ENCODE results near the gene PAAF1.
A peak's percentile ranks its signal among the peaks of the same experiment; 100 is the strongest.

PAAF1 gene, protein sequence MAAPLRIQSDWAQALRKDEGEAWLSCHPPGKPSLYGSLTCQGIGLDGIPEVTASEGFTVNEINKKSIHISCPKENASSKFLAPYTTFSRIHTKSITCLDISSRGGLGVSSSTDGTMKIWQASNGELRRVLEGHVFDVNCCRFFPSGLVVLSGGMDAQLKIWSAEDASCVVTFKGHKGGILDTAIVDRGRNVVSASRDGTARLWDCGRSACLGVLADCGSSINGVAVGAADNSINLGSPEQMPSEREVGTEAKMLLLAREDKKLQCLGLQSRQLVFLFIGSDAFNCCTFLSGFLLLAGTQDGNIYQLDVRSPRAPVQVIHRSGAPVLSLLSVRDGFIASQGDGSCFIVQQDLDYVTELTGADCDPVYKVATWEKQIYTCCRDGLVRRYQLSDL

DNA sequence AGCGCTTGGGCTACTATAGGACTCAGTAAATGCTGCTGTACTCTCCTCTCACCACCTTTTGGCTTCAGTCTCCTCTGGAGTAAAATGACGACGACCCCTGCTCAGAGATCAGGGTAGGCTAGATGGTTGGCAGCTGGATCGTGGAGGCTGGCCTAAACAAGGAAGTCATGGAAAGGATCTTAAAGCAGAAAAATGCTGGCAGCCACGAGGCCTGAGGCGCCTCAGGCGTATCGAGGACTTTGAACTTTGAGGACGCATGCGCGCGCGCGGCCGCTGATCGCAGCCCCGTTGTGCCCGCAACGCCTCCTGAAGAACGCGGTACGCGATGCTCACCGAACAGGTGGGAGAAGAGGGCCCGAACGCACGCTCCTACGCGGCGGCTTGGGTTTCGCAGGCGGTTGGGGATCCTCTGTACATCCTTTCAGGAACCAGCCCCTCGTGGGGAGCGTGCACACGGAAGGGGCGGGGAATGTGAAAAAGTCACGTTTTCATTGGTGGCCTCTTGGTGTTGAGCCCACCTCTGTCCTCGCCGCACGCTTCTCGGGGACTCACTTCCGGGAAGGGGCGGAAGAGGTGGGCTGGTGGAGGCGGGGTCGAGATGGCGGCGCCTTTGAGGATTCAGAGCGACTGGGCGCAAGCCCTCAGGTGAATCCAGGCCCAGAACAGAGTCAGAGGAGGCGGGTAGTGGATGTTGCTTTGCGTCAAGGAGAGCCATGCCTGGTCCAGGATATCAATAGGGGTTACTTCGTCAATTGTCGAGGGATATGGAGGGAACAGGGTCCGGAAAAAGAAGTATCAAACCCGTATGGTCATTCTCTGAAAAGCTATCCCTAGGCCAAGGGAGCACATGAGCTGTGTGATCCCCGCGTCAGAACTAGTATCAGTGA is at the start of gene PAAF1, which contains the start of gene COA4:
PAAF1 (plus strand) TSS at position 576 of the 887 bp plus-strand sequence; CDS start at position 599, 23 bp downstream.
COA4 (minus strand) TSS at position 423 of the 887 bp plus-strand sequence. CDS start 3,468 bp downstream, outside the sequence.
- DNase-seq (ENCODE audit: low spot score): peak; percentile 96

DNA sequence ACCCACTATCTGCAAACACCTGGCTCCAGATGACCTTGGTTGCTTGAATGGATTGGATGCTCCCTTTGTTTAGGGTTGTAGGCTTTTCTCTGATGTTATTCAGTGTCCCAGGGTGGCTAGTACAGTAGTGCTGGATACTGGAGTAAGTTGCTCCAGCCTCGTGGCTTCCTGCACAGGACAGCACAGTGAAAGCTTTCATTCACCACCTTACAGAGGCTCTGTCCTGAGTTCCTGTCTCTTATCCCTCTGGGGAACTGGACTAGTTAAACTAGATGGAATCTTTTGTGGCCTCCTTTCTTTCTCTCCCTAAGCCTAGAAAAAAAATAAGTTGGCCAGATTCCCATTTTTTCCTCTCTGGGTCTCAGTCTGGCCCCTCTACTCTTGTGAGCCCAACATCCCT is 46.5 kb upstream of the PAAF1 start:
- DNase-seq (ENCODE audit: low spot score): no peak

DNA sequence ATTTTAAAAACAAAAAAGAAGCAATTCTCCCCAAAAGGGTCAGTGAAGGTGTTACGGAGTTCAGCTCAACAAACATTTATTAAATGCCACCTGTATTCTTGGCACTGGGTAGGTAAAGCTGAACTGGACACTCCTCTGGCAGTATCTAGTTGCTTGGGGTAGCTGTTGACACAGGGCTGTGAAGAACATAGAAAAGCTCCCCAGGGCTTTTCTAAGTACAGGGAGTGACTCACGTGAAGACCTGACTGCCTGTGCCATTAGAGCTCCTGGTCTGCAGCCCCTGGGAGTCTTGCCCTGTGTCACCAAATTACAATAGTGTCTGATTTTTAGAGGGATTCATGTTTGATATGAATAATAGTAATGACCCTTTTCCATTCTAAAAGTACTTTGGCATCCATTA is 43.7 kb upstream of the PAAF1 start:
- no peak for DNase-seq (ENCODE audit: low spot score)

DNA sequence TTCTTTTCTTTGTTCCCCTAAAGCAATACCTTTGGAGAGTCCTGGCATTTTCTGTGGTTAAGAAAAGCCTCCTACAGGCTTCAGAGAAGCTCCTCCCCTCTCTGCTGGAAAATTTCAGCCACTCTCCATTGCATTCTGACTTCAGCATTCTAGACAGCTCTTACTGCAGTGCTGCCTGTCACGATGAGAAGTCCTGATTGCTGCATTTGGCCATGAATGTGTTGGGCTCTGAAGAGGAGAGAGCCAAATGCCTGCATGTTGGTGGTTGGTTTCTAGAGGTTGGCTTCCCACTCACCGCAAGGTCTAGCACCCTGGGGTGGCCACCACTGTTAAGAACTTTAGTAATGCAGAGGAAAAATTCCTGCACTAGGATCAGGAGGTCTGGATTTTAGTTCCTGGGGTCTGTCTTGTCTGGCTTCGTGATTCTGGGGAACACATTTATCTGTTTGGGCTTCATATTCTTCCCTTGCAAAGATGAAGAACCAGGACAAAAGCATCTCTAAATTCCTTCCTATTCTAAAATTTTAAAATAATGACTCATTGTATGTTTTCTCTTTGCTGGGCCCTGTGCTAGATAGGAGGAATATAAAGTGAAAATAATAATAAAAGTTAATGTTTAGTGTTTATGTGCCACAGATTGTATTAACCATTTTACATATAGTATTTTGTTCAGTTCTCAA is 38.2 kb upstream of the PAAF1 start:
- DNase-seq (ENCODE audit: low spot score): no peak

DNA sequence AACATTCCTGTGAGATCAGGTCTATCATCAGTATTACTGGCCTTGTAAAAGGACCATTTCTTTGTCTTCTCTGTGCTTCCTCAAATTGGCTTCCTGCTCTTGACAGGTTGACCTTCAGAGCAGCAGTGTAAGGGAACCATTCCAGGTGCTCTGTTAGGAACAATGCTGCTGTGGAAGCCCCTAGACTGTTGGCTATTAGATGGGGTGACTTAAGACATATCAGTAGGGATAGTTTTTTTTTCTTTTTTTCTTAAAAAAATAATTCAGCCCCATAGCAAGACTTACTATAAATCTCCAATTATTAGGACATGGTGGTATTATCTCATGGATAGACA is 37.7 kb upstream of the PAAF1 start:
- no peak for DNase-seq (ENCODE audit: low spot score)

DNA sequence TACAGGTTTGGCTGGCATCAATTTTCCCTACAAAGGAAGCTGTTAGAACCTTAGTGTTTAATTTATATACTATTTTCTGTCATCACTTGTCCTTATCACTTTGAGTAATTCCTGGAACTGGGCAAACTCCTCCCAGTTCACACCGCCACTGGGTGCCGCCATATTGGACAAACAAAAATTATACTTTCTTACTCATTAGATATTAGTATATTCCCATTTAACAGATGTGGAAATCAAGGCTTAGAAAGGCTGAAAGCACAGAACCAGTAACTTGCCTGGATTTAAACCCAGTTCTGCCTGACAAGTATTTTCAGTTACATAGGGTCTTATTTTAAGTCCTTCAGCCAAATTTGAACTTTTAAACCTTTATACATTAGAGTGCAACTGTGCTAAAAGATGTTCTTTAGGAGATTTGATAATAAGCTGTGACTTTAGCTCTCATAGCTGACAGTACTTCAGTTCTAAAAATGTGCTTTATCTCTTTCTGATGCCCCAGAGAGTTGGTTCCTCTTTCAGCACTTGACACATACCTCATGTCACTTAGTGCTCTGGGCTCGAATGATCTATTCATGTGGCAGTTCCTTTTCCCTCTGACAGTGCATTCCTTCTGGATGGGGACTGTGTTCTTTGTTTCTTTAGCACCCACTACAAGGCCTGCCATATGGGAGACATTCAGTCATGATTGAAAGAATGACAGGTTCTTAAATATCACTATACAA is 25.6 kb upstream of the PAAF1 start:
- DNase-seq (ENCODE audit: low spot score): no peak

DNA sequence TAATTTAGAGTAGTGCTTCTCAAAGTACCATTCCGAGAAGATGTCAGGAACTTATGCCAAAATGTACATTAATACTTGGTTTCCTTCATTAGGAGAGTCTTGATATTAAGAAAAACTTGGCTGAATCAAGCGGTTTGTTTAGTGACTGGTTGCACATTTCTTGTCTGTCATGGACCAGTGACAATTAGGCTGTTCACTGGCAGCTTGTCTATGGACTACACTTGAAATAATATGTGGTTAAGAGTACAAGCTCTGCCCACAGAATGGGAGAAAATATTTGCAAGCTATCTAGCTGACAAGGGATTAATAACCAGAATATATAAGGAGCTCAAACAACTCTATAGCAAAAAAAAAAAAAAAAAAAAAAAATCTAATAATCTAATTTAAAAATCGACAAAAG is 24.8 kb upstream of the PAAF1 start:
- no peak for DNase-seq (ENCODE audit: low spot score)

DNA sequence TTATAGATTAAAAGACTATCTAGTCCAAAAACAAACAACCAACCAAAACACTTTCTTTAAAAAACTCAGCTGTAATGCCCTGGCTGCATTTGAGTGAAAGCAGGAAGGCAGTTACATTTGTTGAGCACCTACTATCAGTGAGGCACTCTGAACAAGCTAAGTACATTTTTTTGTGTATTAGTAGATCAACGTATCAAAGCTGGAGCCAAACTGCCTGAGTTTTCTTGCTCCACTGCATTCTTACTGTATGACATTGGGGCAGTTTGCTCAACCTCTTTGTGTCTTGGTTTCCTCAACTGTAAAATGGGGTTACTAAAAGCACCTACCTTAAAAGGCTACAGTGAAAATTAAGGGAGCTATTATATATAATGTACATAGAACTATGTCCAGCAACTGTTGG is 22.1 kb upstream of the PAAF1 start:
- DNase-seq (ENCODE audit: low spot score): no peak

DNA sequence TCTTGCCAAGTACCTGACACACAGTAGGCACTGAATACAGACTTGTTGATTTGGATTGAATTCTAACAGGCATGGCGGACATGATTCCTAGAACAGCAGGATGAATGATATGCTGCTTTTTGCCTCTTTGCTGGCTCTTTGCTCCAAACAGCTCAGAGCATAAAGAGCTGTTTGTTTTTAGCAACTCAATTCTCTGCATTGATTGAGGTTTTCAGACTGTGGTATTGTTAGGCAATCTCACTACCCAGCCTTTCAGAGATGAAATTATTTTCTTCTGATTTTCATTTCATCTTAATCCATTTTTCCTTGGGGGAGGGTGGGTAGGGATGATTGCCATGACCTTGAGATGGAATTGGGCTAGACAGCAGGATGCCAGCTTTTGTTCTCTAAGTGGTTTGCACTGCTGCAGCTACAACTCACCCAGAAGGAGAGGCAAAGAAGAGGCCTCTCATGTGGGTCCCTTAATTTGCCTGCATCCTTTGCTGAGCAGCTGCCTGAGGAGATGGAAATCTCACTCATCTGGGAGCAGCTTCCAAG is 20.7 kb upstream of the PAAF1 start:
- DNase-seq (ENCODE audit: low spot score): no peak

DNA sequence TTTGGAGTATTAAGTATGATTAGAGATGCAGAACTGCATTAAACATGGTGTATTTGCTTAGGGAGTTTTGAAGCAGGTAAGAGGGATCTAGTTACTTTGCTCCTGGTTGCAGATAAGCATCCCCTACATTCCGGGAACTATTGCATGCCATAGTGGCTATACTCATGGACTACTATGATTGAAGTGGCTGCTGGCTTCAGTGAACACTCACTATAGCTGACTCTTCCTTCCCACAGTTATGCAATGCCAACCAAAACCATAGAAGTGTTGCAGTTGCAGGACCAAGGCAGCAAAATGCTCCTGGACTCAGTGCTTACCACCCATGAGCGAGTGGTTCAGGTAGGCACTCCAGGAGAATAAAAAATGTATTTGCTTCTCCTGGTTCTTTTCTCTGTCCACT is 17.1 kb upstream of the PAAF1 start:
- no peak for DNase-seq (ENCODE audit: low spot score)

DNA sequence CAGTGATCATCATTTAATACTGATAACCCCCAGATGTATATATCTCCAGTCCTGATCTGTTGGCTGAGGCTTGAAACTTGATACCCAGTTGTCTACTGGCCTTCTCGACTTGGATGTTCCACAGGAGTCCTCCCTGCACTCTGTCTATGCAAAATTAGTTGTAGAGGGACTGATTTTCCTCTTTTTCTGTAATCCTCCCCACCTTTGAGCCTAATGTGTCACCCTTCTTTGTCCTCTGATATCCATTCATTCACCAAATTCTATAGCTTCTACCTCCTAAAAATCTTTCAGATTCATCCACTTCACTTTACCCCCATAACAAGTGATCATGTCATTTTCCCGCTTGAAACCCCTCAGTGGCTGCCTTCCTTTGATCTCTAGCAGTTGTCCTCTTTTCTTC is 16.6 kb upstream of the PAAF1 start:
- no peak for DNase-seq (ENCODE audit: low spot score)

DNA sequence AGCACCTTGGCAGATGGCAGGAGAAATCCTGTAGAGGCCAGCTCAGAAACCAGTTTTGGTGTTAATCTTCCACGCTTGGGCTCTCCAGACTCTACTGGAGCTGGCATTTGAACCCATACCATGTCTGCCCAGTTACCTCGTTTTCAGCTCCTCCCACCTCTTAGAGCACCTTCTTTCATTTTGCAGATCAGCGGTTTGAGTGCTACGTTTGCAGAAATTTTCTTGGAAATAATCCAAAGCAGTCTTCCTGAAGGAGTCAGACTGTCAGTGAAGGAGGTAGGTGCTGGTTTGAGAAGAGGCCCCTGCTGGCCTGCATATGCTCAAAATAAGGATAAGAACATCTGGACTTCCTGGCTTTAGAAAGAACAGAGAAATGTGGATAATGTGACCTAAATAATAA is 13.8 kb upstream of the PAAF1 start:
- DNase-seq (ENCODE audit: low spot score): no peak

DNA sequence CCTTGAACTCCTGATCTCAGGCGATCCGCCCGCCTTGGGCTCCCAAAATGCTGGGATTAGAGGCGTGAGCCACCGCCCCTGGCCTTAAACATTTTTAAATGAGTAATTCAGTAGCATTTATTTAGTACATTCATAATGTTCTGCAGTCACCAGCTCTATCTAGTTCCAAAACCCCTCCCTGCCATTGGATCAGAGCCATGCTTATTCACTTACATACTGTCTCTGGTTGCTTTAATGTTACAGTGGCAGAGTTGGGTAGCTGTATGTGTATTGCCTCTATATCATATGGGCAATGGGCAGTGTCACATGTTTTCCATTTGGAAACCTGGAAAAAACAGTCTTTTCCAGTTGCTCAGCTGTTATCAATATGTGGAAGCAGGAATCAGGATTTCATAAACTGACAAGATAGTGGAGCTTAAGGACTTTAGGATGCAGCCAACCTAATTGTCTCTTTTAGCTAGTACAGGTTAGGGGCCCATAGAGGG is 10.7 kb upstream of the PAAF1 start:
- peak; percentile 34 for DNase-seq (ENCODE audit: low spot score)

DNA sequence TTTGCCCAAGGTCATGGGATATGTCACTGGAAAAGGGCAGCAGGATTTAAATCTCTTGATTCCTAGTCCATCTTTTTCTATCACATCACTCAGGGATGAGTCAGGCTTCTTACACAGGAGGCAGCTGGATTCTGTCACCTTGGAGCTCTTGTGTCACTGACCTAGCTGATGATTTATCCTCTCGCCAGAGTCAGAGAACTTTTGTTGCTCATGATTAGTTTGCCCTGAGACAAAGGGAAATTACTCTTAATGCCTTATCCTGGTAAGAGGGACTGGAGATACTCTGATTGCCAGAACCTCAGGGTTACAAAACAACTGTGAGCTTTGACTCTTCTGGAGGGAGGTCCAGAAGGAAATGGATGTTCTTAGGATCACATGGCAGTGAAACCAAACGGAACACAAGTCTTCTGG is 10.2 kb upstream of the PAAF1 start:
- DNase-seq (ENCODE audit: low spot score): no peak

DNA sequence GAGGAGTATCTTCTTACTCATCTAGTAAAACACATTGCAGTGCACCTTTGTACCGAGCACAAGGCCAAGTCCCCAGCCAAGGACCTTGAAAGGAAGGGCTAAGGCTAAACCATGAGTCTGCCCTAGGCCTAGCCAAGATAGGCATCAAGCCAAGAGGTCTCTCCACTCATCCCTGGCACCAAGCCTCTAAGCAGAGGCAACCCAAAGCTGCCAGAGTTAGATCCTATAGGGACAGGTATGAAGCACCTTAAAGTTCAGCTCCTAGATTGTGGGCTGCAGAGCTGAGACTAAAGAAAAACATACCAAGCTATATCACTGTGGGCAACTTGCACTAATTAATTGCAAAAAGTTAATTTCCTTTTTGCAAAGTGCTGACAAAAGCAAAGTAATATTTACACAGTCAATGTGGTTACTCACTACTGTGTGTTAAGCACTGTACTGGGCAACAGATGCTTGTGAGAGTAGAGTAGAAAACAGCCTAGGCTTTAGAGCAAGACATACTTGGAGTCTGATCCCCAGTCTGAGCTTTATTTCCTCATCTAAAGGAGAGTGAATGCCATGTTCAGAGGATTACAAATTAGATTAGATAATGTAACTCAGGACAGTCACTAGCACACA is 7.4 kb upstream of the PAAF1 start:
- peak; percentile 68 for DNase-seq (ENCODE audit: low spot score)

DNA sequence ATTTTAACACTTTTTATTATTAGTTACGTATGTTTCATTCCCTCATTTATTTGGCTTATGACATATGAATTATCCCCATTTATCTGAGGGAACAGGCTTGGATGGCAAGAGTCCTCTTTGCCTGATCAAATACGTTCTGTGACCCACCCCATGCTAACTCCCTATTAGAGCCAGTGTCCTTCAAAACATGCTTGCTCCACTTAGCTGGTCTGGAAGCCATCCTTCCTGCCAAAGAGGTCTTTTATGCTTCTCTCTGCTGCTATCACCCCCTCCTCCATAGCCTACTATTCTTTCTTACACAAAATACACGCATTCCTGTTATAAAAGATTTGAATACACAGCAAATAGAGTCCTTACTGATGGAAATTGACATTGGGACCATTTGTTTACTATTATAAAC is 6.5 kb upstream of the PAAF1 start:
- no peak for DNase-seq (ENCODE audit: low spot score)

DNA sequence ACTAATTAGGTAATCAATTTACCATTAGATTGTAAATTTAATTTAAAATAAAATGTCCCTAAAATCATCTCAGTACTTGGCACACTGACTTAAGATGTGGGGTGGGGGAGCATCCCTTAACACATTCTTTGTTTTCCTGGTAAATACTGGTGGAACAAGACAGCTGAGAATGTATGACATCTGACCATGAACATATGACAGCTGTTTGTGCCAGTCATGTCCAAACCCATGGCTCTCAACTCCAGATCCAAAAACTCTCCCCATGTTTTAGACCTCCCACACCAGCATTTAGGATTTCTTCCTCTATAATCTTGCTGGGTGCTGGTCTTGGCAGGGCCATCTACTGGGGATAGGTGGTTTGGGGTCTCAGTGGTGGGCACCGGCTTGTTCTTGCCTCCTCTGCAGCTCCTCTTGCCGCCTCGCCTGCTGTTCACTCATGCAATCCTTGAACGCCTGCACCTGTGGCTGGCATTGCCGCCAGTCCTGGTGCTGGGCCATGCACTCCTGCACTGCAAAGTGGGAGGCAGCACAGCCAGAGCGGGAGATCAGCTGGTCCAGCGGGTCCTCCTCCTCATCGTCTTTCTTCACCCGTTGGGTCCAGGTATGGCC is 3.9 kb upstream of the PAAF1 start:
- DNase-seq (ENCODE audit: low spot score): no peak

DNA sequence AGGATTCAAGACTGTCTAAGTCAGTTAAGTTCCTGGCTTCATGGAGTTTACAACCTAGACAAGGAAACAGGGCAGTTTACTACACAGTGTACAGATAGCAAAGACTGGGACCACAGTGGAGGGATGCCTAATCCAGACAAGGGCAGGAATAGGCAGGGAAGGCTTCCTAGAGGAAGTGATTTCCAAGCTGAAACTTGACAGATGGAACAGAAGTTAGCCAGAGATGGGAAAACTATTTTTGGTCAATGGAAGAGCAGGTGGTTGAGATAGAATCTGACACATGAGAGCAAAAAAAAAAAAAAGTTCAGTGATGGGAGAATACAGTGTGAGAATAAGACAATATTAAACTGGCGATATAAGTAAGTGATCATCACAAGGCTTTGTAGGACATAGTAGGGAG is 1.4 kb upstream of the PAAF1 start:
- DNase-seq (ENCODE audit: low spot score): no peak

DNA sequence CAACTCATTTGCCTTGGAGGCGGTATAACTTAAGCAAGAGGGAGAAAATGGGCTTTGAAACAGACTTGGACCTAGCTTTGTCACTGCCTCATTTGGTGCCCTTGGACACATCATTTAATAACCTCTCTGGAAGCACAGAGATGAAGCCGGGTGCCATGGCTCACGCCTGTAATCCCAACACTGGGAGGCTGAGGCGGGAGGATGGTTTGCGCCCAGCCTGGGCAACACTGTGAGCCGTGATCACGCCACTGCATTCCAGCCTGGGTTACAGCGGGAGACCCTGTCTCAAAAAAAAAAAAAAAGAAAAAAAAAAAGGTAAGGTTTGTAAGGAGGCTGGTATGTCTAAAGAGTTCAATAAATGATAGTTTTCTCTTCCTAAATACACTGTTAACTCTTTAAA is 959 bp upstream of the PAAF1 start:
- DNase-seq (ENCODE audit: low spot score): no peak

DNA sequence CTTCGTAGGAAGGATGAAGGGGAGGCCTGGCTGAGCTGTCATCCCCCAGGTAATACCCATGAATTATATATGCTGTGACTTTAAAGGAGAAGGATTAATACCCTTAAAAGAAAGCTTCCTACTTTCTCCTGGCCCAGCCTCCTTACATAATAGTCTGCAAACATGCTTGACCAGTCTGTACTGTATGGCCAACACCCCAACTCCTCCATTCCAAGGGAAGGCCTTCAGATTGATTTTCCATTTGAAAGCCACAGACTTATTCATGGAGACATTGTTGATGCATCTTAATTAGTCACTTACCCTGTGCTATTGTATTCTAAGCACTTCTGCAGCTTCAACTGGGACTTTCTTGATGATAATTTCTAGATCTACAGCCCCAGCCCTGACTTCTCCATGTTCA is 2.0 kb downstream of the PAAF1 start:
- no peak for DNase-seq (ENCODE audit: low spot score)

DNA sequence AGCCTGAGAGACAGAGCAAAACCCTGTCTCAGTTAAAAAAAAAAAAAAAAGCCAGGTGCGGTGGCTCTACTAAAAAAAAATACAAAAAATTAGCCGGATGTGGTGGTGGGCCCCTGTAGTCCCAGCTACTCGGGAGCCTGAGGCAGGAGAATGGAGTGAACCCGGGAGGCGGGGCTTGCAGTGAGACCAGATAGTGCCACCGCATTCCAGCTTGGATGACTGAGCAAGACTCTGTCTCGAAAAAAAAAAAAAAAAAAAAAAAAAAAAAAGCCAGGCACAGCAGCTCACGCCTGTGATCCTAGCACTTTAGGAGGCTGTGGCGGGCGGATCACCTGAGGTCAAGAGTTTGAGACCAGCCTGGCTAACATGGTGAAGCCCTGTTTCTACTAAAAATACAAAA is 3.6 kb downstream of the PAAF1 start:
- DNase-seq (ENCODE audit: low spot score): peak; percentile 61
